ENCODE measurements around the gene FKBP6.

- TF ChIP-seq CTCF (IDR thresholded peaks at IDR 0.05 in 8 of 11, conservative IDR thresholded peaks at IDR 0.05 in 3 of 11) (no peak), POLR2AphosphoS5 (IDR thresholded peaks at IDR 0.05) (no peak)
Observed at GRCh38 chr7:73376671-73377412, 48.9 kb downstream of the FKBP6 start.

Measured in spleen (tissue), 7 donors.